ENCODE results near the gene IFNL4.

The IFNL4 gene

GRCh38 chr19:39254531-39255345 is 6.1 kb upstream of the IFNL4 start:
- no peaks in the 10 kb centered on the region for H3K9me3 ChIP-seq (ENCODE audit: insufficient read depth, low read length)
- no peak overlapping the region for H3K4me3 ChIP-seq (ENCODE audit: insufficient read length, low read depth)
- H3K27me3 ChIP-seq (ENCODE audit: insufficient read depth, insufficient read length): peaks cover 4% of the 10 kb centered on the region
- no peaks in the 10 kb centered on the region for H3K4me1 ChIP-seq (ENCODE audit: insufficient read depth, insufficient read length)
- no peaks in the 10 kb centered on the region for H3K36me3 ChIP-seq (ENCODE audit: insufficient read depth, insufficient read length, low read length)
- no peak overlapping the region for H3K9ac ChIP-seq (ENCODE audit: insufficient read length, low read depth)
- TF ChIP-seq YY1 (IDR thresholded peaks at IDR 0.05; ENCODE audit: insufficient read depth, insufficient read length) (no peak), ZNF274 (IDR thresholded peaks at IDR 0.05; ENCODE audit: low read depth, low read length) (no peak), SUZ12 (IDR thresholded peaks at IDR 0.05; ENCODE audit: extremely low read depth, insufficient read depth, insufficient read length) (no peak)
- no peak for DNase-seq (ENCODE audit: low read depth, low spot score)

- no peak overlapping the region for H3K9ac ChIP-seq (ENCODE audit: insufficient read length, low read depth)
- no peak for TF ChIP-seq YY1 (IDR thresholded peaks at IDR 0.05; ENCODE audit: insufficient read depth, insufficient read length)
- no peak for TF ChIP-seq ZNF274 (IDR thresholded peaks at IDR 0.05; ENCODE audit: low read depth, low read length)
- TF ChIP-seq SUZ12 (IDR thresholded peaks at IDR 0.05; ENCODE audit: extremely low read depth, insufficient read depth, insufficient read length): no peak
- DNase-seq (ENCODE audit: low read depth, low spot score): no peak
- no peaks in the 10 kb centered on the region for H3K36me3 ChIP-seq (ENCODE audit: insufficient read depth, insufficient read length, low read length)
- H3K4me3 ChIP-seq (ENCODE audit: insufficient read length, low read depth): no peak overlapping the region
- H3K27me3 ChIP-seq (ENCODE audit: insufficient read depth, insufficient read length): peaks cover 4% of the 10 kb centered on the region
- H3K4me1 ChIP-seq (ENCODE audit: insufficient read depth, insufficient read length): no peaks in the 10 kb centered on the region
- H3K9me3 ChIP-seq (ENCODE audit: insufficient read depth, low read length): no peaks in the 10 kb centered on the region
Measured at GRCh38 chr19:39253374-39254149, 4.9 kb upstream of the IFNL4 start.

GRCh38 chr19:39252458-39252857 is 3.8 kb upstream of the IFNL4 start:
- H3K27me3 ChIP-seq (ENCODE audit: insufficient read depth, insufficient read length): peaks cover 4% of the 10 kb centered on the region
- no peak overlapping the region for H3K9ac ChIP-seq (ENCODE audit: insufficient read length, low read depth)
- no peak for TF ChIP-seq ZNF274 (IDR thresholded peaks at IDR 0.05; ENCODE audit: low read depth, low read length)
- no peak for TF ChIP-seq YY1 (IDR thresholded peaks at IDR 0.05; ENCODE audit: insufficient read depth, insufficient read length)
- no peak for TF ChIP-seq SUZ12 (IDR thresholded peaks at IDR 0.05; ENCODE audit: extremely low read depth, insufficient read depth, insufficient read length)
- H3K36me3 ChIP-seq (ENCODE audit: insufficient read depth, insufficient read length, low read length): no peaks in the 10 kb centered on the region
- peaks cover 2% of the 10 kb centered on the region for H3K4me1 ChIP-seq (ENCODE audit: insufficient read depth, insufficient read length)
- no peak for DNase-seq (ENCODE audit: low read depth, low spot score)
- H3K9me3 ChIP-seq (ENCODE audit: insufficient read depth, low read length): no peaks in the 10 kb centered on the region
- H3K4me3 ChIP-seq (ENCODE audit: insufficient read length, low read depth): no peak overlapping the region

GRCh38 chr19:39251846-39252245 is 3.2 kb upstream of the IFNL4 start:
- H3K36me3 ChIP-seq (ENCODE audit: insufficient read depth, insufficient read length, low read length): no peaks in the 10 kb centered on the region
- no peak overlapping the region for H3K4me3 ChIP-seq (ENCODE audit: insufficient read length, low read depth)
- TF ChIP-seq ZNF274 (IDR thresholded peaks at IDR 0.05; ENCODE audit: low read depth, low read length) (no peak), SUZ12 (IDR thresholded peaks at IDR 0.05; ENCODE audit: extremely low read depth, insufficient read depth, insufficient read length) (no peak), YY1 (IDR thresholded peaks at IDR 0.05; ENCODE audit: insufficient read depth, insufficient read length) (no peak)
- H3K4me1 ChIP-seq (ENCODE audit: insufficient read depth, insufficient read length): peaks cover 2% of the 10 kb centered on the region
- H3K27me3 ChIP-seq (ENCODE audit: insufficient read depth, insufficient read length): peaks cover 4% of the 10 kb centered on the region
- no peak overlapping the region for H3K9ac ChIP-seq (ENCODE audit: insufficient read length, low read depth)
- no peaks in the 10 kb centered on the region for H3K9me3 ChIP-seq (ENCODE audit: insufficient read depth, low read length)
- DNase-seq (ENCODE audit: low read depth, low spot score): no peak

DNA sequence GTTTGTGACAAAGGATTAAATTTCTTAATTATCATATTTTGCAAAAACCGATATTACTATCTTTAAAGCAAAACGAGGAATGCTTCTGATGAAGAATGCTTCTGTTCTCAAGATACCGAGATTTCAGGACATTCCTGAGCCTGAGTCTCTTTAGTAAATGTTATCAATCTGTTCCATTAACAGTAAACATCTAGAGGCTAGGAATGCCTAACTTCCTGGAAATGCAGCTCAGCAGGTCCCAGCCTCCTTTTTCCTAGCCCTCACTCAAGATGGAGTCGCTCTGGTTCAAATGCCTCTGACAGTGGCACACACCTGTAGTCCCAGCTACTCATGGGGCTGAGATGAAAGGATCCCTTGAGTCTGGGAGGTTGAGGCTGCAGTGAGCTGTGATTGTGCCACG is 2.4 kb upstream of the IFNL4 start:
- Histone ChIP-seq H3K36me3 (ENCODE audit: insufficient read depth, insufficient read length, low read length) (no peaks in the 10 kb centered on the region), H3K9me3 (ENCODE audit: insufficient read depth, low read length) (no peaks in the 10 kb centered on the region), H3K4me1 (ENCODE audit: insufficient read depth, insufficient read length) (peaks cover 2% of the 10 kb centered on the region), H3K4me3 (ENCODE audit: insufficient read length, low read depth) (no peak overlapping the region), H3K27me3 (ENCODE audit: insufficient read depth, insufficient read length) (peaks cover 4% of the 10 kb centered on the region), H3K9ac (ENCODE audit: insufficient read length, low read depth) (no peak overlapping the region)
- TF ChIP-seq YY1 (IDR thresholded peaks at IDR 0.05; ENCODE audit: insufficient read depth, insufficient read length) (no peak), ZNF274 (IDR thresholded peaks at IDR 0.05; ENCODE audit: low read depth, low read length) (no peak), SUZ12 (IDR thresholded peaks at IDR 0.05; ENCODE audit: extremely low read depth, insufficient read depth, insufficient read length) (no peak)
- no peak for DNase-seq (ENCODE audit: low read depth, low spot score)

GRCh38 chr19:39247701-39248664 is 673 bp downstream of the IFNL4 start:
- Histone ChIP-seq H3K4me3 (ENCODE audit: insufficient read length, low read depth) (no peak overlapping the region), H3K9me3 (ENCODE audit: insufficient read depth, low read length) (no peaks in the 10 kb centered on the region), H3K36me3 (ENCODE audit: insufficient read depth, insufficient read length, low read length) (no peaks in the 10 kb centered on the region), H3K27me3 (ENCODE audit: insufficient read depth, insufficient read length) (peaks cover 4% of the 10 kb centered on the region), H3K9ac (ENCODE audit: insufficient read length, low read depth) (no peak overlapping the region), H3K4me1 (ENCODE audit: insufficient read depth, insufficient read length) (peaks cover 2% of the 10 kb centered on the region)
- TF ChIP-seq YY1 (IDR thresholded peaks at IDR 0.05; ENCODE audit: insufficient read depth, insufficient read length) (no peak), ZNF274 (IDR thresholded peaks at IDR 0.05; ENCODE audit: low read depth, low read length) (no peak)
- no peak for DNase-seq (ENCODE audit: low read depth, low spot score)
